Ureter (tissue), 1 donor: Measurements from ENCODE around the gene TRA2A. TPM values are rescaled to one million over a fixed set of nuclear protein-coding genes. Genes with fewer than 3 reads are reported as not detected.

Experiments
- DNase-seq: peaks from one replicate; pipeline ENCODE4 v3.0.0-alpha.2; 2020; ENCODE audit warnings: low spot score
- total RNA-seq: library from RNA; stranded (reverse); gene quantifications from one replicate; pipeline ENCODE4 v1.2.4, GENCODE V29; 2023
- donor health status: DM: yes; HTN: yes; CAD: no.

The TRA2A gene
- total RNA-seq, 1 donor from 2014 or later: 147 TPM

GRCh38 chr7:23470330-23471105 lies 61.3 kb downstream of the TRA2A start, which contains the start of gene IGF2BP3:
IGF2BP3 (minus strand) TSS chr7:23470491; CDS start chr7:23470110, 381 bp downstream.
- DNase-seq: no peak

DNA sequence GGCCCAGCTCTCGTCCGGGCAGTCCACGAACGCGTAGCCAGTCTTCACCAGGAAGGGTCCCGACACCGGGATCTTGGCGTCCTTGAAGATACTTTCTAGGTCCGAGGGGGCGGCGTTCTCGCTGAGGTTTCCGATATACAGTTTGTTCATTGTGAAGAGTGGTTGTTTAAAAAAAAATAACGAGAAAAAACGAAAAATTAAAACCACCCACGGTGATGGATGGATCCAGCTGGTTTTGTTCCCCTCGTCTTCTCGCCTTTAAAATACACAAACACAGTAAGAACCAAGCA lies 61.9 kb downstream of the TRA2A start:
- DNase-seq: no peak

- no peak for DNase-seq
Measured at GRCh38 chr7:23469150-23469960, 62.4 kb downstream of the TRA2A start.

DNA sequence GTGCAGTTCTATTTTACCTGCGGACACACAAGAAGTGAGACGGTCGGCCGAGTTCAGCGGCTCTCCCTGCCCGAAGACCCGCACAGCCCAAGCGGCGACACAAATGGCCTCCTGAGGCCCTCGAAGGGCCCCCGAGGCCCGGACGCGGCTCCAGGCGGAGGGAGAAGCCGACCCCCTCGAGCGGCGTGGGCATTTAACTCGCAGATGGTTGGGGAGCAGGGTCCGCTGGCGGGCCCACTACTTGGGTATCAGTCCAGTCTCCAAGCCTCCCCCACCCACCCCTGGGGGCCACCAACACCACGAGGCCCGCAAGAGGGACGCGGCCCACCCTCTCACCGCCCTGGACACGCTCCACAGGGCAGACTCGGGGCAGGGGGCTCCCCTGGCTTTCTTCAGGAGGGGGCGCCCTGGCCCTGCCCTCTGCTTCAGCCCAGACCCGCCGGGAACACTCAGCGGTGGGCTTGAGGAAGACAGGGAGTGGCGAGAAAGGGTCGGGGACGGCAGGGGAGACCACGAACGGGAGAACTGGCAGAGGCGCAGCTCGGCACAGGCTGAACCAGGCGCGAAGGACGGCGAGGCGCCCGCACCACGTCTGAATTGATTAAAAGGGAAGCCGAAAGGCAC lies 63.1 kb downstream of the TRA2A start:
- DNase-seq: no peak

DNA sequence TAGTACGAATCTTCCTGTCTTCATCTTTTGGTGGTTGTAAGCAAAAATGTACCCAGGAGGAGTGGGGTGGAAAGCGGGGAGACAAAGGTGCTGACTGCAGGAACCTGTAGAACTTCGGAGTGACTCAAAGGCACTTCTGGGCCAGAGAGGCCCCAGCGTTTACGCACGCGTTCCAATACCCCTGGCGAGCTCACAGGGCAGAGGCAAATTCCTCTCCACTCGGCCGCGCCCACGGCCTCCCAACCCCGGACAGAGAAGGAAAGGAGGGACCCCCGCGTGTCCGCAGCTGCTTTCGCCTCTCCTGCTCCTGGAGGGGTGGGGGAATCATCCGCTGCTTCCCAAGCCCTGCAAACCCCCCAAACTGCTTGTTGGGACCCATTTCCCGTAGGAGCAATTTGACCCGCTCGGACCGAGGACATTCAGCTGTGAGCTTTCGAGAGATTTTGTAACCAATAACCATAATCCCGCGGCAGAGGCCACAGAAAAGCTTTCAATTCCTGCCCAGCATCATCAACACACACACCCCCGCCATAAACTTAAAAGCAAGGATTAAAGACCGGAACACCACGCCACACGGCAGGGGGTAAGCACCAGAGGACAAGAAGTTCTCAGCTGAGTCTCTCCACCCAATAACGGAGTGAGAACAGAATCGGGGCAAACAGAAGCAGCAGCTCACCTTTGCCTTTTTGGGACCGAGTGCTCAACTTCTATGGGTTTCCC lies 63.8 kb downstream of the TRA2A start:
- no peak for DNase-seq

DNA sequence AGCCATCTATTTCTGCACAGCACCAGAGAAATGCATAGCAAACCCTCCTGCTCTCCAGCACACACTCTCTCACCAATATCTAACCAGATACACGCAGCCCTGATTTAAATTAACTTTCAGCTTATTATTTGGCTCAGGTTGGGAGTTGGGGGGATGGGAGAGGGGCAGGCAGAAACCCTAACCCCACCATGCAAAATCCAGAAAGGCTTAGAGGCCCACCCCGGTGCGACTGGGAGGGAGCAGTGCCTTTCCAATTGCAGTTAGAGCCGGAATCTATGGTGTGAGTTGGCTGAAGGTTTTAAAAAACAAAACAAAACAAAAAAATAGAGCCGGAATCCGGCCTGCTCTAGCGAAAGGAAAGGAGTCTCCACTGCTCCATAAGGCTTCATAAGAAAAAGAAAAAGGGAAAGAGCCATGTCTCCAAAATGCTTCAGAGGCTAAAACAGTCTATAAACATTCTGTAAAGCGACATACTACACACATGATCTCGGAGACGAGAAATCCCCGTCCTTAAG lies 64.4 kb downstream of the TRA2A start:
- no peak for DNase-seq

DNA sequence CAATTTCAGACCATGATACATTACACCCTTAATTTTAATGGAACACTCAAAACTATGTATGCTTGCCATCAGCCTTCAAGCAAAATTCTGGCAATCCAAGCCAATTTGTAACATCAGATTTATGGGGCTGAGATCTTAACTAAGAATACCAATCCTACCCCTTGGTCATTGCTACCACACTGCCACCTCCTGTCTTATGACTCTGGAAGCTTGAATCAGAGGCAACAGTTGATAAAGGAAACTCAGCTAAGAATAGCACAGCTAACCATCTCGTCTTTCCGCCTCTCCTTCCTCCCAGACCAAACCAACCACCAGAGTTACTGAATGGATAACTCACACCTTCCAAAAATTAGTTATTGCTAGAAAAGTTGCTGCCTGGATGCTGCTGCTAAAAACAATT lies 68.9 kb downstream of the TRA2A start:
- DNase-seq: no peak

DNA sequence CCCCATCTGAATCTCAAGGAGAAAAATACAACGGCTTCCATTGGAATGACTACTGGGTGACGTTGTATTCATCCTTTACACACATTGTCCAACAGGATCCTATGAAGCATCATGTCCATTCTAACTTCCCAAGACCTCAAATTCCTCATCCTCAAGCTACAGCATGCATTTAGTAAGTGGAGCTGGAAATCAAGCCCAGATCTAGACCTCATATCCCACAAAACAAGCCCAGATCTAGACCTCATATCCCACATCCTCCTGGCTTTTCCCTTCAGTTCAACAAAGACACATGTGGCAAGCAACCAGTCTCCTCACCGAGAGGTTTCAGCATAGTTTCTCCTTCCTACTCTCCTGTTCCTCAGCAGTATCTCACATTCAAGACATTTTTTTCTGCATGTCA lies 73.7 kb downstream of the TRA2A start:
- DNase-seq: no peak

GRCh38 chr7:23456093-23456492 lies 75.7 kb downstream of the TRA2A start:
- no peak for DNase-seq

DNA sequence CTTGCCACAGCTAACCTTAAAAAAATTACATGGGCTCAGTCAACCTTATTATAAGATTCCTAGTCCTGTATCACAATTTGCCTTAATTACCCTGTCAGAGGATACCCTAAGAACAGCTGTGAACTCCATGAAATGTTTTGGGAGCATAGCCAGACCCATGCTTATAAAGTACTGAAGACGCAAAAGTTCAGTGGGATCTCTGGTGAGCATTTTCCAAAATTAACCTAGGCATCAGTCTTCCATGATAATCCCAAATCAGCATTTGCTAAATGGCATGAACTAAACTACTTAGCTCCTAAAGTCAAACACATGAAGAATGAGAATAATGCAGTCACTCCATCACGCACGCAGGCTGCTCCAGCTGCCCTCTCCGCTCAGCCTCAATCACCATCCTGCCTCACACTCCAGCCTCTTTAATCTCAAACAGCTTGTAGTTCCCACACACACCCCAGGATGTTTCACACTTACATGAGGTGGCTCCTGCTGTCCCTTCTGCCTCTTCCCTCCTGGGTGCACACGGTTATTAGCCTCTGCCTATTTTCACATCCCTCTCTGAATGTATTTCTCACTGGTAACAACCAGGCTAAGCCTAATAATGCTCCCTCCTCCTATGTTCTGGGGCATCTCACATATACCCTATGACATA lies 76.8 kb downstream of the TRA2A start:
- DNase-seq: no peak

Other genes starting within 250 kb of the TRA2A start
- gene MALSU1, start 232.6 kb downstream of the TRA2A start, total RNA-seq: 46.6 TPM
- 0.78 TPM for gene IGF2BP3, start 61.5 kb downstream of the TRA2A start, total RNA-seq
- 9.6 TPM for gene CCDC126, start 65.4 kb upstream of the TRA2A start, total RNA-seq
- gene FAM221A, start 148.2 kb upstream of the TRA2A start, total RNA-seq: 25.5 TPM
- gene STK31, start 178.2 kb upstream of the TRA2A start, total RNA-seq: 2.5 TPM